Neural progenitor cell (in vitro differentiated cells): ENCODE data around the gene TEX19.

Experiments
- EZH2 ChIP-seq: fragments of 200-600 bp; sonication (generic); IDR thresholded peaks from 2 replicates; pipeline ENCODE4 v1.6.1; 2017; ENCODE audit warnings: antibody characterized with exemption, mild to moderate bottlenecking, moderate library complexity
- EZH2phosphoT487 ChIP-seq: fragments of 200-600 bp; sonication (generic); IDR thresholded peaks from 2 replicates; pipeline ENCODE4 v1.6.1; 2017; ENCODE audit warnings: antibody characterized with exemption
- TF ChIP-seq, protein P1 (sequence below): fragments of 200-600 bp; sonication (generic); IDR thresholded peaks from 2 replicates; pipeline ENCODE4 v1.5.1; 2017; ENCODE audit warnings: antibody characterized with exemption, mild to moderate bottlenecking

DNA sequence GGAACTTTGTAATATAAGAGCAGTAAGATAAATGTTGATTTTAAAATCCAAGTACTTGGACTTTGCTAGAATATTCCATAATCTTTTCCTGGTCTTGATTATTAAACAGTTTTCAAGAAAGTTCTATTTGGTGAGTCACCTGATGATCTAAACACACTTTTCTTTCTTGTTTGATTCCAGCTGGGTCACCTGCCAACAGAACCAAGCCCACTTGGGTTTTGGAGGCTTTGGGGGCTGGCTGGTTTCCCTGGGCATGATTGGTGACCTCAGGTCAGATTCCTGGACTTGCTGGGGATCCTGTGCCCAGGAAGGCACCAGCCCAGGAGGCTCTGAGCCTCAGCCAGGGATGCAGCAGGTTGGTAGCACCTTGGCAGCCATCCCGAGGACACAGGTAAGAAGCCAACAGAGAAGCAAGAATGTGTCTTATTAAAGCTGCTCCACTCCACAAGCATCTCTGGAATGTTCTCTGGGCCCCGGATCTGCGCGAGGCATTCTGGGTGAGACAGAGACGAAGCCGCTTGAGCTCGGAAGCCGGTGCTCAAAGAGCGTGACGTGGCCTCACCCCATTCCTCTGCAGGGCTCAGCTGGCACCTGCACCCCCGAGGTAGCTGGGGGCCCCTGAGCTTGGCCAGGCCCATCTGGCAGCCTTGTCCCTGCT is 3.1 kb upstream of the TEX19 start:
- TF ChIP-seq, protein P1, sequence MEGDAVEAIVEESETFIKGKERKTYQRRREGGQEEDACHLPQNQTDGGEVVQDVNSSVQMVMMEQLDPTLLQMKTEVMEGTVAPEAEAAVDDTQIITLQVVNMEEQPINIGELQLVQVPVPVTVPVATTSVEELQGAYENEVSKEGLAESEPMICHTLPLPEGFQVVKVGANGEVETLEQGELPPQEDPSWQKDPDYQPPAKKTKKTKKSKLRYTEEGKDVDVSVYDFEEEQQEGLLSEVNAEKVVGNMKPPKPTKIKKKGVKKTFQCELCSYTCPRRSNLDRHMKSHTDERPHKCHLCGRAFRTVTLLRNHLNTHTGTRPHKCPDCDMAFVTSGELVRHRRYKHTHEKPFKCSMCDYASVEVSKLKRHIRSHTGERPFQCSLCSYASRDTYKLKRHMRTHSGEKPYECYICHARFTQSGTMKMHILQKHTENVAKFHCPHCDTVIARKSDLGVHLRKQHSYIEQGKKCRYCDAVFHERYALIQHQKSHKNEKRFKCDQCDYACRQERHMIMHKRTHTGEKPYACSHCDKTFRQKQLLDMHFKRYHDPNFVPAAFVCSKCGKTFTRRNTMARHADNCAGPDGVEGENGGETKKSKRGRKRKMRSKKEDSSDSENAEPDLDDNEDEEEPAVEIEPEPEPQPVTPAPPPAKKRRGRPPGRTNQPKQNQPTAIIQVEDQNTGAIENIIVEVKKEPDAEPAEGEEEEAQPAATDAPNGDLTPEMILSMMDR, result no peak
- TF ChIP-seq EZH2 (no peak), EZH2phosphoT487 (no peak)
